ENCODE measurements around the gene KLHL33.

KLHL33 gene

GRCh38 chr14:20412876-20413743 lies 22.9 kb downstream of the KLHL33 start, which contains the start of gene TEP1:
TSS of gene TEP1 (minus strand) at chr14:20413501. CDS start at chr14:20408439, 5,062 bp downstream.
- peak; percentile 81 for DNase-seq

- no peak for DNase-seq
Measured at GRCh38 chr14:20412411-20412810, 23.6 kb downstream of the KLHL33 start.

- DNase-seq: no peak
Measured at GRCh38 chr14:20409226-20409625, 26.7 kb downstream of the KLHL33 start.

GRCh38 chr14:20403521-20403920 lies 32.4 kb downstream of the KLHL33 start:
- DNase-seq: no peak

GRCh38 chr14:20400965-20401593 lies 34.9 kb downstream of the KLHL33 start:
- peak; percentile 15 for DNase-seq

- no peak for DNase-seq
Measured at GRCh38 chr14:20400589-20400964, 35.4 kb downstream of the KLHL33 start.

GRCh38 chr14:20397511-20397910 lies 38.5 kb downstream of the KLHL33 start:
- DNase-seq: no peak

GRCh38 chr14:20391505-20391904 lies 44.5 kb downstream of the KLHL33 start:
- DNase-seq: no peak

- DNase-seq: no peak
Measured at GRCh38 chr14:20388159-20388558, 47.8 kb downstream of the KLHL33 start.

GRCh38 chr14:20387576-20387975 lies 48.4 kb downstream of the KLHL33 start:
- DNase-seq: no peak

GRCh38 chr14:20386276-20386855 lies 49.6 kb downstream of the KLHL33 start:
- DNase-seq: no peak

GRCh38 chr14:20384886-20385285 lies 51.1 kb downstream of the KLHL33 start:
- DNase-seq: no peak

GRCh38 chr14:20384321-20384720 lies 51.6 kb downstream of the KLHL33 start:
- no peak for DNase-seq

GRCh38 chr14:20383636-20384035 lies 52.3 kb downstream of the KLHL33 start:
- no peak for DNase-seq

GRCh38 chr14:20383032-20383431 lies 52.9 kb downstream of the KLHL33 start:
- no peak for DNase-seq

- no peak for DNase-seq
Measured at GRCh38 chr14:20382526-20382925, 53.4 kb downstream of the KLHL33 start.

- no peak for DNase-seq
Measured at GRCh38 chr14:20381341-20381740, 54.6 kb downstream of the KLHL33 start.

- DNase-seq: no peak
Measured at GRCh38 chr14:20380681-20381080, 55.3 kb downstream of the KLHL33 start.

- DNase-seq: no peak
Measured at GRCh38 chr14:20379743-20380142, 56.2 kb downstream of the KLHL33 start.

- no peak for DNase-seq
Measured at GRCh38 chr14:20377171-20377570, 58.8 kb downstream of the KLHL33 start.

GRCh38 chr14:20376071-20376588 lies 59.8 kb downstream of the KLHL33 start:
- no peak for DNase-seq
